ENCODE data around the gene SPATA6L.

Gene SPATA6L

DNA sequence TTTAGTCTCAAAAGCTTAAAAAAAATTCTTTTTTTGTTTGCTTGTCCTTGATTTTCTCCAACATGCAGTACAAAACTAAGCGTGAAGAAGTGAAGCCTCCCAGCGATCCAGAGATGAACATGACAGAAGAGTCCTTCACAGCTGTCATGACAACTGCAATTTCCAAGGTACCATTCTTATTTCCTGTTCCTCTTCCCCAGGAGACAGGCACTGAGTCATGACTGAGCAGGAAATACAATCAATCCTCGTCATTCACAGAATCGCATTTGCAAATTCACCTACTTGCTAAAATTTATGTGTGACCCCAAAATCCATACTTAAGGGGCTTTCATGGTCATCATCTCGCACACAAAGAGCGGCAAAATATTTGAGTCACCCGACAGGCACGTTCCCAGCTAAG is 98.7 kb downstream of the SPATA6L start:
- no peaks in the 10 kb centered on the region for H3K36me3 ChIP-seq (ENCODE audit: insufficient read depth, low read length)
- no peaks in the 10 kb centered on the region for H3K27me3 ChIP-seq (ENCODE audit: insufficient read depth, low read length)
- no peak overlapping the region for H3K4me2 ChIP-seq (ENCODE audit: low read length)
- no peaks in the 10 kb centered on the region for H3K4me1 ChIP-seq (ENCODE audit: insufficient read depth, low read length, severe bottlenecking)
- H3K79me2 ChIP-seq (ENCODE audit: insufficient read depth, low read length): no peaks in the 10 kb centered on the region
- no peak overlapping the region for H3K27ac ChIP-seq (ENCODE audit: low read depth, low read length, poor library complexity, severe bottlenecking)
- no peaks in the 10 kb centered on the region for H4K20me1 ChIP-seq (ENCODE audit: insufficient read depth, low read length)
- no peak overlapping the region for H3K9ac ChIP-seq (ENCODE audit: low read length)
- no peak overlapping the region for H2AFZ ChIP-seq (ENCODE audit: low read length)
- no peak for TF ChIP-seq EZH2 (IDR thresholded peaks at IDR 0.05; ENCODE audit: borderline replicate concordance, low read length)
- TF ChIP-seq, protein P1, sequence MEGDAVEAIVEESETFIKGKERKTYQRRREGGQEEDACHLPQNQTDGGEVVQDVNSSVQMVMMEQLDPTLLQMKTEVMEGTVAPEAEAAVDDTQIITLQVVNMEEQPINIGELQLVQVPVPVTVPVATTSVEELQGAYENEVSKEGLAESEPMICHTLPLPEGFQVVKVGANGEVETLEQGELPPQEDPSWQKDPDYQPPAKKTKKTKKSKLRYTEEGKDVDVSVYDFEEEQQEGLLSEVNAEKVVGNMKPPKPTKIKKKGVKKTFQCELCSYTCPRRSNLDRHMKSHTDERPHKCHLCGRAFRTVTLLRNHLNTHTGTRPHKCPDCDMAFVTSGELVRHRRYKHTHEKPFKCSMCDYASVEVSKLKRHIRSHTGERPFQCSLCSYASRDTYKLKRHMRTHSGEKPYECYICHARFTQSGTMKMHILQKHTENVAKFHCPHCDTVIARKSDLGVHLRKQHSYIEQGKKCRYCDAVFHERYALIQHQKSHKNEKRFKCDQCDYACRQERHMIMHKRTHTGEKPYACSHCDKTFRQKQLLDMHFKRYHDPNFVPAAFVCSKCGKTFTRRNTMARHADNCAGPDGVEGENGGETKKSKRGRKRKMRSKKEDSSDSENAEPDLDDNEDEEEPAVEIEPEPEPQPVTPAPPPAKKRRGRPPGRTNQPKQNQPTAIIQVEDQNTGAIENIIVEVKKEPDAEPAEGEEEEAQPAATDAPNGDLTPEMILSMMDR (IDR thresholded peaks at IDR 0.05; ENCODE audit: low read length): no peak
- no peaks in the 10 kb centered on the region for H3K9me3 ChIP-seq (ENCODE audit: low read length)
- peaks cover 3% of the 10 kb centered on the region; the same call in 1 of the 2 replicates for H3F3A ChIP-seq (ENCODE audit: insufficient read depth, low read length)
- no peak overlapping the region for H3K4me3 ChIP-seq (ENCODE audit: low read depth, low read length, poor library complexity, severe bottlenecking)
- no peaks in the 10 kb centered on the region for H3K9me2 ChIP-seq (ENCODE audit: low read depth, low read length)

DNA sequence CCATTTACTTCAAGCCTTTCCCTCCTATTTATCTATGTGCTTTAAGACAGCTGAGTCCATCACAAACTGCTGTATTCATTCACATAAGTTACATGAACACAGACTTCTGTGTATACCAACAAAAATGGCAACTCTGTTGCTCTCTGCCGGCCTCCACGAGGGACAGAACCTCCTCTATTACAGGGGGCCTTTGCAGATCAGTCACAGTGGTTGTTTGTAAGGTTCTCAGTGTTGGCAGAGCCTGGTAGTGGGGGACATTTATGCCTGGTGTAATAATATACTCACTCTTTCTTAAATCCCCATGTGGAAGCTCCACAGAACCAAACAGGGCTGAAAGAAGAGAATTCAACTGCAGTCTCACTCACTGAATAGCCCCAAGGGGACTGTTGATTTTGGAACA is 99.5 kb downstream of the SPATA6L start:
- Histone ChIP-seq H3K27ac (ENCODE audit: low read depth, low read length, poor library complexity, severe bottlenecking) (no peak overlapping the region), H3K9me2 (ENCODE audit: low read depth, low read length) (no peaks in the 10 kb centered on the region), H3K36me3 (ENCODE audit: insufficient read depth, low read length) (no peaks in the 10 kb centered on the region), H2AFZ (ENCODE audit: low read length) (no peak overlapping the region), H3K27me3 (ENCODE audit: insufficient read depth, low read length) (no peaks in the 10 kb centered on the region), H3K79me2 (ENCODE audit: insufficient read depth, low read length) (no peaks in the 10 kb centered on the region), H3F3A (ENCODE audit: insufficient read depth, low read length) (peaks cover 3% of the 10 kb centered on the region; the same call in 1 of the 2 replicates), H3K4me3 (ENCODE audit: low read depth, low read length, poor library complexity, severe bottlenecking) (no peak overlapping the region), H3K9me3 (ENCODE audit: low read length) (no peaks in the 10 kb centered on the region), H3K4me2 (ENCODE audit: low read length) (no peak overlapping the region), H4K20me1 (ENCODE audit: insufficient read depth, low read length) (no peaks in the 10 kb centered on the region), H3K4me1 (ENCODE audit: insufficient read depth, low read length, severe bottlenecking) (no peaks in the 10 kb centered on the region), H3K9ac (ENCODE audit: low read length) (no peak overlapping the region)
- TF ChIP-seq EZH2 (IDR thresholded peaks at IDR 0.05; ENCODE audit: borderline replicate concordance, low read length): no peak
- TF ChIP-seq, protein P1 (IDR thresholded peaks at IDR 0.05; ENCODE audit: low read length): no peak

DNA sequence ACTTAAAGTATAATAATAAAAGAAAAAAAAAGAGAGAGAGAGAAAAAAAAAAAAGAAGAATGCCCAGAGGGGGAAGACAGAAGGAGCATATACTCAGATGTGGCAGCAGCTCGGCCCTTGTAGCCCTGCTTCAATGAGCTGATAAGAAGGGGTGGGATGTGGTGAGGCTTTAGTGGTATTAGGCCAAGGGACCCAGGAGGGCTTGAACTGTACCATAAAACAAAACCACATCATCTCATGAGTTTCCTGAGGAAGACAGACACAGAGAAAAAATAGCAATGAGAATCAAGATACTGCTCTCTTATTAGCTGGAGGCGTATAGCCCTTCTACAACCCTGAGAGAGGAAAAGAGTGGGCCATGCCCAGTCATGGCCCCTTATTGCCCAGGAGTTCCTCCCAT is 103.2 kb downstream of the SPATA6L start:
- Histone ChIP-seq H3K27me3 (ENCODE audit: insufficient read depth, low read length) (no peaks in the 10 kb centered on the region), H2AFZ (ENCODE audit: low read length) (no peak overlapping the region), H3K79me2 (ENCODE audit: insufficient read depth, low read length) (no peaks in the 10 kb centered on the region), H3K4me3 (ENCODE audit: low read depth, low read length, poor library complexity, severe bottlenecking) (no peak overlapping the region), H3K36me3 (ENCODE audit: insufficient read depth, low read length) (no peaks in the 10 kb centered on the region), H3K4me1 (ENCODE audit: insufficient read depth, low read length, severe bottlenecking) (peaks cover 13% of the 10 kb centered on the region), H3K9ac (ENCODE audit: low read length) (no peak overlapping the region), H3K9me3 (ENCODE audit: low read length) (no peaks in the 10 kb centered on the region), H3K9me2 (ENCODE audit: low read depth, low read length) (no peaks in the 10 kb centered on the region), H3K27ac (ENCODE audit: low read depth, low read length, poor library complexity, severe bottlenecking) (no peak overlapping the region), H4K20me1 (ENCODE audit: insufficient read depth, low read length) (no peaks in the 10 kb centered on the region), H3F3A (ENCODE audit: insufficient read depth, low read length) (peaks cover 3% of the 10 kb centered on the region; the same call in 1 of the 2 replicates), H3K4me2 (ENCODE audit: low read length) (no peak overlapping the region)
- TF ChIP-seq, protein P1 (IDR thresholded peaks at IDR 0.05; ENCODE audit: low read length): no peak
- no peak for TF ChIP-seq EZH2 (IDR thresholded peaks at IDR 0.05; ENCODE audit: borderline replicate concordance, low read length)
